ENCODE data around the gene DAZAP1.
A peak's percentile ranks its signal among the peaks of the same experiment; 100 is the strongest.
"Not testable (repeated sequence)": the region's sequence is repeated elsewhere in the genome, so short reads cannot be mapped to it uniquely, and the experiment has no call there.

Gene DAZAP1

DNA sequence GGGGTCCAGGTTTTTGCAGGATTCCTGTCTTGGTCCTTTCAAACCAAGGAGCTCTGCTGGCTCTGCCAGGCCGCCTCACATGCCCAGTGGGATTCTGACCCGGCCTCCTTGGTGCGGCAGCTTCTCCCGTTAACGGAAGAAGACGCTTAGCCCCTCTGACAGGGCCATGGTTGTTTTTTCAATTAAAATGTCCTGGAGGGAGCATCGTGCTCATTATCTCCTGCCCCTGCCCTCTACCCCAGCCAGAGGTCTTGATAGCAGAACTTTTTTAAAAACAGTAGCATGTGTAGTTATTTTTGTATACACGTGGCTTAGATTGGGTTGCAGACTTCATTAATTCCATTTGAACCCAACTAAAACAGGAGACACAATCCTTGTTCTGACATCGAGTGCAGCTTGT is 19.4 kb downstream of the DAZAP1 start:
- no peak for DNase-seq

DNA sequence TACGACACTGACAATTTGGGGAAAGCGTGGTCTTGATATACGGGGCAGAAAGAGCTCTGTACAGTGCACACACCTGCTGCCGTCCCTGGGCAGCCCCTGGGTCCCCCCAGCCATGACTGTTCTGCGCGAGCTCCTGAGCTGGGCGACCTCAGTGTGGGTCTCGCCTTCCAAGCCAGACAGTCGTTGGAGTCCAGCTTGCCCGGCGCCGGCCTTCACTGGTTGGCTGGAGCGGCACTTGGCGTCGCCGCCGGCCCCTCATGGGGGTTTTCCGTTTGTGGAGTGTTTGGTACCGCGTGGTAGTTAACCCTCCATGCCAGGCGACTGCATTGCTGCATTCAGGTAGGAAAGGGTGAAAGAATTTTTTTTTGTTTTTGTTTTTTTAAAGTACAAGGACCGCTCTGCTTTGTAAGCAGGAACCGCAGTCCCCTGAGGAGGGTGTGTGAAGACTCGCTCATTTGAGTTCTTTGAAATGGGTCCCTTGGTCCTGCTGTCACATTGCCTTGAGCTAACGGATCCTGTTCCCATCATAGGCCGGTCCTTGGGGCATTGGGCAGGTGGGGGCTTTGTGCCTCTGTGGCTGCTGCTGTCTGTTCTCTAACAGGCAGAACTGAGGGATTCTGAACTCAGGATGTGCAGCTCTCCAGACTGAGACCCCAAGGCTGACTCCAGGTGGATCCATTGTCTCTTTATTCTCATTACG is 20.0 kb downstream of the DAZAP1 start:
- no peak for DNase-seq

DNA sequence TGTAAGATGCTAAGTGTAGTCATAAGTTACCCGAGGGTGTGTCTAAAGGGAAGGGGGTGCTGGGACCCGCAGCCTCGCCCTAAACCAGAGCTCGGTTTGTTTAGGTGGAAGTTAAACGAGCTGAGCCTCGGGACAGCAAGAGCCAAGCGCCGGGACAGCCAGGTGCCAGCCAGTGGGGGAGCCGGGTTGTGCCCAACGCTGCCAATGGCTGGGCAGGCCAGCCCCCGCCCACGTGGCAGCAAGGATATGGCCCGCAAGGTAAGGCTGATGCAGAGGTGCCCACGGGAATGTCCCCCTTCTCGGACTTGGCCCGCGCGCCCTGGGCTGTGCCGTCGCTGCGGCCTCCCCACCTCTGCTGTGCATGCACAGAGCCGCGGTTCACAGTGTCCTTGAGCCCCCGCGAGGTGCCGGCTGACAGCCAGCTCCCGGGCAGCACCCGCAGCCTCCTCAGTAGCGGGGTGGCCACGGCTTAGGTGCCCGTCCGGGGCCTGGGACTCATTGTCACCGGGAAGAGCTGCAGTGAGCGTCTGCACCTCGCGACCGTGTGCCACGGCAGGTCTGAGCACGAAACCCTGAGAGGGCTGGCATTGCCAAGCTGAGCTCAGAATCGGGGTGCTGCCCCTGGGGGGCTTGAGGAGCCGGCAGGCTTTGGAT is 21.5 kb downstream of the DAZAP1 start:
- DNase-seq = no peak

DNA sequence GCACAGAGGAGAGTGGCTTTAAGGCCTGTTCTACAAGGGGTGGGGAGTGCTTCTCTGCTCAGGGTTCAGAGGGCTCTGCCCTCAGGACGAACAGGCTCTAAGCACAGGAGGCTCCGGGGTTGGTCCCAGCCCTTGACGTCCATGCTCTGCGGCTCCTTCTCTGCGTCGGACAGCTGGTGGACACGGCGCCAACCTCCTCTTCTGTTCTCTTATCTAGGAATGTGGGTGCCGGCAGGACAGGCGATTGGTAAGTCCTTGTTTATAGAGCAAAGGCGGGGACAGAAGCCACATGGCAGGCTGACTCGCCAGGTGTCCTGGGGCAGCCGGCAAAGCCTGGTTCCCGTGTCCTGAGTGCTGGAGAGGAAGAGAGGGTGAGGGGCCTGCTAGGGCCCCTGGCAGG is 22.4 kb downstream of the DAZAP1 start:
- DNase-seq = no peak

DNA sequence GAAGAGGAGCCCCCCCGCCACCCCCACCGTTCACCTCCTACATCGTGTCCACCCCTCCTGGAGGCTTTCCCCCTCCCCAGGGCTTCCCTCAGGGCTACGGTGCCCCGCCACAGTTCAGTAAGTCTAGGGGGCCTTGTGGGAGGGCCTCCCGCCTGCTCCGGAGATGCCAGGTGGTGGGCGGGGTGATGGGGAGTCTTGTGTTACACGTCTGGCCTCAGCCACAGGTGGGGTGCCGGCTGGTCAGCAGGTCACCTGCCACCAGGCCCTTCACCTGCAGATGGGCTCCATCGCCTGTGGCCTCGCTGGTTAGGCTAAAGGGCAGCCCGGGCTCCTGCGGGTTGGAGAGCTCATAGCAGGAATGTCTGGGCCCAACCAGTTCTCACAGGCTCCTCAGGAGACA is 22.9 kb downstream of the DAZAP1 start:
- DNase-seq = no peak

DNA sequence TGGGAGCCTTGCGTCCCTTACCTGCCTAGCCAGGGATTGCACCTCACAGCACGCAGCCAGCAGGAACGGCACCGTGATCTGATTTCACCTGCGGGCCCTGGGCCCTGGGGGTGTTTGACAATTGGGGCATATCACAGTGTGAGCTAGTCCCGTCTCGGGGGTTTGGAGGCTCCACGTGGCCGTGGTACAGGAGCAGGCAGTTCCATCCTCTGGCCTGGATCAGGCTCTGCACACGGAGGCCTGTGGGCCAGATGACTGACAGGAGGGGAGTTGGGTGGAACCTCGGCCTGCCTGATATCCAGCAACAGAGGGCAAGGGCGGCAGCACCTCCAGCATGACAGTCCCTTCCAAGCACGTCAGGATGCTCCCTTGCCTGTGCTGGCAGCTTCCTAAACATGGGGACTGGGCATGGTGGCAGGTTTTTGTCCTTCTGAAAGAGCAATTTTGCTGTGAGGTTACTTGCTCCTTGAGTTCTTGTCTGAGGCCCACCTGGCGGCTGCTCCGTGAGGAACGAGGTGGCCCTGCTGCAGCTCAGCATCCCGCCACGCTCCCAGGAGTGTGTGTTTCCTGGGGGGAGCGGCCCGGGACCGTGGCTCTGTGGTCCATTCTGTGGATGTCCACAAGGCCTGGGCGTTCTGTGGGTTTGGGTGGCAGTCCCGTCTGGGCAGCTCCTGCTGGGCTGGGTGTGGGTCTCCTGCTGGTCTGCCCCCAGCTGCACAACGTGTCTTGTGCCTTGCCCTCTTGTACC is 24.5 kb downstream of the DAZAP1 start:
- no peak for DNase-seq

DNA sequence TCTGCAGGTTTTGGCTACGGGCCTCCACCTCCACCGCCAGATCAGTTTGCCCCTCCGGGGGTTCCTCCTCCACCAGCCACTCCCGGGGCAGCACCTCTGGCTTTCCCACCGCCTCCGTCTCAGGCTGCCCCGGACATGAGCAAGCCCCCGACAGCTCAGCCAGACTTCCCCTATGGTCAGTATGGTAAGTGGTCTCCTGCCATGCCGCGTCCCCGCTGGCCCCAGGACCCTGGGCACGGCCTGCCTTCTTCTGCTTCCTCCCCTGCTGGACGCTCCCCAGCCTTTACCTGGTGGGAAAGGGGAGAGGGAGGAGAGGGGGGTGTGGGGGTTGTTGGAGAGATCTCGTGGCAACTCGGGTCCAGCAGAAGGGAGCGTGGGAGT is 25.1 kb downstream of the DAZAP1 start:
- no peak for DNase-seq

DNA sequence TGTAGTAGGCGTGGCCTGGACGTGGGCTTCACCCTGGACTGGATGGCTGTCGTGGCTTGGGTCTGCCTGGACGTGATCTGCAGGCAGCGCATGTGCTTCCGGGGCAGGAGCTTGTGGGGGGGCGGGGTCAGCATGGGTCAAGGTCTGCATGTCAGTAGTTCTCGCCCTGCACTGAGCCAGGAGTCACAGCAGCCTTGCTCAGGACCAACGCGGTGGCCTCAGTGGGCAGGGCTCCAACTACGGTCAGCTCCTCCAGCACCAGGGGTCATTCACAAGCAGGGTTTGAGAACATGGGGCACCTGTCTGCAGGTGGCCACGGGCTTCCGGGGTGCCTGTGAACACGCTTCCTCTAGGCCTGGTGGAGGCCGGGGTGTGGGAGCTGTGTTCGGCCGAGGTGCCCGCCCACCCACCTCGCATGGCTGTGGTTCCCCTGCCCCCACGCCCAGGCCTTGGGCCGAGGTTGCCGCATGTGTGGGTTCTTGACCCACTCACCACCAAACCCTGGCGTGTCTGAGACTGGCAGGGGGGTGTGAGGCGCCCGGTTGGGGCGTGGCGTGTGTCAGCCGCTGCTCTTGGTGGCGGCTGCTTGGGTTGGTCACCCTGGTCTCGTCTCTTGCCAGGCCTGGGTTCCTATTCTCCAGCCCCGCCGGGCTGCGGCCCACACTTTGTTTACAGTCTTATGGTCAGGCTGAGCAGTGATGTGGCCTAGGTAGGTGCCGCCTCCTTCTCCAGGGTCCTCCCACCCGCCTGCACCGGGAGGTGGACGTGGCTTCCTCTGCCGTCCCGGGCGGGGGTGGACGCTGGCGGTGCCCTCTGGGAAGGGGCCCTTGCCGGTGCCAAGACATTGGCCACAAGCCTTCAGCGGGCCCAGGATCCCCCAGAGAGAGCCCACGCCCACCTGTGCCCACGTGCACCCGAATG is 26.0 kb downstream of the DAZAP1 start:
- no peak for DNase-seq

DNA sequence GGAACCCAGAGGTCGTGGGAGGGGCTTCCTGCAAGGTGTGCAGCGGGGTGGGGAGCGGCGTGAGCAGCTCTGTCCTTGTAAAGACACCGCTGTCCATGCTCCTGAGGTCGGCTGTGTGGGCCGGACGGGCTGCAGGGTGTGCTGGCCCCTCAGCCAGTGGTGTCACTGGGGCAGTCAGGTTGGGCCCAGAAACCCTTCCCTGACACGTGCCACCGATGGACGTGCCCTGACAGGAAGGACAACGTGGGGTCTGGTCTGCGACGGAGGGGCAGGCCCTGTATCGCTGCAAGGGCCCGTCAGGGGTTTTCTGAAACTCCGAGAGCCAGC is 26.6 kb downstream of the DAZAP1 start:
- DNase-seq = no peak

DNA sequence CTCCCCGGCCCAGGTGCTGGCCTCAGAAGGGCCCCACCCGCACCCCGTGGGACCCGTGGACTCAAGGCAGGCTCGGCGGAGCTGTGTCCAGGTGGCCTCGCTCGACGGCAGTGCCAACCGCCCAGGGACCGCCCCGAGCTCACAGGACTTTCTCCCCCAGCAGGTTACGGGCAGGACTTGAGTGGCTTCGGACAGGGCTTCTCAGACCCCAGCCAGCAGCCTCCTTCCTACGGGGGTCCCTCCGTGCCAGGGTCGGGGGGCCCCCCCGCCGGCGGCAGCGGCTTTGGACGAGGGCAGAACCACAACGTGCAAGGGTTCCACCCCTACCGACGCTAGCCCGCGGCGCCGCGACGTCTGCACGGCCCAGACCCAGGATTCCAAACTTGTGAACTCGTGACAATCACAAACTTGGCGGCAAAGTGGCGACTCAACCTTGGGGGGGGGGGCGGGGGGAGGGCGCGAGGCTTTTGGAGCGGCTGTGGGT is 27.2 kb downstream of the DAZAP1 start:
- no peak for DNase-seq

DNA sequence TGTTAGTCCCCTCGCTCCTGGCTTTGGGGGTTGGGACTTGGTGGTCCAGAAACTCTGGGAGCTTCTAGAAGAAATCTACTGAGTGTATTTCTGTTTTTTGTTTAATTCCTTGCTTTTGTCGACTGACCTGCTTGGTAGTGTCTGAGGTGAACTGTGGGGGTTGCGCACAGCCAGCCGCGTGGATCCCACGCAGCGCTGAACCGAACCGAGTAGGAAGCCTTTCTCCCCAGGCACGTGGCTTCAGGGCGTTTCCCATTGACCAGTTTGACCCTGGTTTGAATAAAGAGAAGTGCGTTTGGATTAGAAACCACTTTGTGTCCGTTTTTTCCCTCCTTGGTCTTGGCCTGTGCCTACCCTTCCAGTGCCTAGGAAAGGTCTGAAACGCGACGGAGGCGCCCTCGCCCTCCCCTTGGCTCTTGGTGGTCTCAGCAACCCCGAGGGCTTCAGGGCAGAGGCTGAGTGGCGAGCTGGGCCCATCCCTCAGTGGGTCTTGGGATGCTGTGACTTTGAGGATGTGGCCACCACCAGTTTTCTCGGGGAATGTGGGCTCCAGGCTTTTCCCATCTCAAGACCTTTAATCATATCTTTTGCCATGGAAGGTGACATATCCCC is 28.1 kb downstream of the DAZAP1 start:
- no peak for DNase-seq

DNA sequence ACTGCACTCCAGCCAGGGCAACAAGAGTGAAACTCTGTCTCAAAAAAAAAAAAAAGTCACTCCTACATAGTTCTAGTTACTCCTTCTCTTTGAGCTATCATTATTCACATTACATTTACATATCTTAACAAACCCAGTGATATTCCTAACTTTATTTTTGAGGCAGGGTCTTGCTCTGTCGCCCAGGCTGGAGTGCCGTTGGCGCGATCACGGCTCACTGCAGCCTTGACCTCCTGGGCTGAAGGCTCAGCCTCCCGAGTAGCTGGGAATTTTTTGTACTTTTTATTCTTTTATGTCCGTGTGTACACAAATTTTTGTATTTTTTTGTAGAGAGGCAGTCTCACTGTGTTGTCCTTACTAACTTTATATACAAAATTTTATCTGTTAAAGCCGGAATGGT is 30.2 kb downstream of the DAZAP1 start:
- DNase-seq = no peak

DNA sequence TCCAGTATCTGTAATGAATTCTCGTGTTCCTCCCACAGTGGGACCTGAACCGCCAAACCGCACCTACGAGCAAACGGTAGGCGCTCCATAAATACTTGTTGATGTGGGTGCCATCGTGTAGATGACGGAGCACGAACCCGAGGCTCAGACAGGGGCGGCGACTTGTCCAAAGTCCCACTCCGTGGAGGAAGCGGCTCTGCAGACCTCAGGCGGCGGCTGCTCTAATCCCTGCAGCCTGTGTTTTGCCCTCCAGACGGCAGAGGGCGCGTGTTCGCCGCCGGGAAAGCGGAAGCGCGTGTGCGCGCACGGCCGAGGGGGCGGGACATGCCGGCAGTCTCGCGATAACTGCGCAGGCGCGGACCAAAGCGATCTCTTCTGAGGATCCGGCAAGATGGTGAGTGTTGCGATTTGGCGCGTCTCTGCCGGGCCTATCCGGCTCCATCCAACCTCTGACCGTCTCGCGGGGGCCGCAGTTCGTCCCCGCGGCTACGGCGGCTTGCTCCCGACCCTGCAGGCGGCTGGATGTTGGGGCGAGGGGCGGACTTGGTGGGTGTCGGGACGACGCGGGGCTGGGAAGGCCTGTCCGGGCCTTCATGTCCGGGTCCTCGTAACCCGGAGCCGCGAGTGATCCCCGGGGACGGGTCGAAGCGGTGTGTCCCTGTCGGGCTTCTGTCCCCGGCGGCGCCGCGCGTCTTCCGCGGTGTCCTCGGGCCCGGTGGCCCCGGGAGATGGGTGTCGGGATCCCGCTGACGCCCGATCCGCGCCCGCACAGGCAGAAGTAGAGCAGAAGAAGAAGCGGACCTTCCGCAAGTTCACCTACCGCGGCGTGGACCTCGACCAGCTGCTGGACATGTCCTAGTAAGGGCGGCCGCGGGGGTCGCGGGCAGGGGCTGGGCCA is 30.9 kb downstream of the DAZAP1 start, which contains the start of gene RPS15:
Gene RPS15, plus strand, starts transcription at position 362 of the 898 bp plus-strand sequence. Its CDS starts 30 bp downstream, at position 392.
- DNase-seq = peak; percentile 47

DNA sequence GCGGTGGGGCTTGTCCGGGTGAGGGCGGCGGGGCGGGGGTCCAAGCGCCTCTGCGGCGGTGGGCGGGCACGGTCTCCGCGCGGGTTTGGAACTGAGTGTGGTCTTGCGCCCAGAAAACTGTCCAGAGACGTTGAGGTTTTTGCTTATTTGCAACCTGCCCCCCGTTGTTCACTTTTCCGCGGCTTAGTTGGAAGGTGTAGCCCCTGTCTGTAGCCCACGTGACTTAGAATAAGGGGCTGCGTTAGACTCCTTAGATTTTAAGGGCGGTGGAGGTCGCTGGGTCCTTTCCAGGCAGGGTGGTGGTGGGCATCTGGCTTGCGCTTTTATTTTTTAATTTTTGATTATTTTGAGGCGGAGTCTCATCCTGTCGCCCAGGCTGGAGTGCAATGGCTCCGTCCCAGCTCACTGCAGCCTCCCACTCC is 31.6 kb downstream of the DAZAP1 start:
- no peak for DNase-seq

DNA sequence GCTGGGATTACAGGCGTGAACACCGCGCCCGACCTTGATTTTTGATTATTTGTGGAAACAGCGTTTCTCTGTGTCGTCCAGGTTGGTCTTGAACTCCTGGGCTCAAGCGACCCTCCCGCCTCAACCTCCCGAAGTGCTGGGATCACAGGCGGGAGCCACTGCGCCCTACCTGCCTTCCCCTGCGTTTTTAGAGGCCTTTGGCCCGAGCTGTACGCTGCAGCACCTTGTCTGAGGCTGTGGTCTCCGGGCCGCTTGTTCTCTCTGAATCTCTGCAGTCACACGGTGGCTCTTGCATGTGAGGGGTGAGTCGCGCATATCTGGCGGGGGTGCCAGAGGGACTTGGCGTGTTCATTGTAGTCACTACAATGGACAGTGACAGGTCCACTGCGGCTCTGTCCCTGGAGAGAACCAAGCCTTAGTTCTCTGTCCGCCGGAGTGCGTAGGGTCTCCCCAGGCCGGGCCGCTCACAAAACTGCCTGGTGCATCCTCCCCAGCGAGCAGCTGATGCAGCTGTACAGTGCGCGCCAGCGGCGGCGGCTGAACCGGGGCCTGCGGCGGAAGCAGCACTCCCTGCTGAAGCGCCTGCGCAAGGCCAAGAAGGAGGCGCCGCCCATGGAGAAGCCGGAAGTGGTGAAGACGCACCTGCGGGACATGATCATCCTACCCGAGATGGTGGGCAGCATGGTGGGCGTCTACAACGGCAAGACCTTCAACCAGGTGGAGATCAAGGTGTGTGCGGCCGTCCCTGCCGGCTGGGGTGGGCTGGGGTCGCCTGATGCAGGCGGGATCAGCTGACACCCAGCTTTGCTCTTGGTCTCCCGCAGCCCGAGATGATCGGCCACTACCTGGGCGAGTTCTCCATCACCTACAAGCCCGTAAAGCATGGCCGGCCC is 32.4 kb downstream of the DAZAP1 start:
- DNase-seq = not testable (repeated sequence)

DNA sequence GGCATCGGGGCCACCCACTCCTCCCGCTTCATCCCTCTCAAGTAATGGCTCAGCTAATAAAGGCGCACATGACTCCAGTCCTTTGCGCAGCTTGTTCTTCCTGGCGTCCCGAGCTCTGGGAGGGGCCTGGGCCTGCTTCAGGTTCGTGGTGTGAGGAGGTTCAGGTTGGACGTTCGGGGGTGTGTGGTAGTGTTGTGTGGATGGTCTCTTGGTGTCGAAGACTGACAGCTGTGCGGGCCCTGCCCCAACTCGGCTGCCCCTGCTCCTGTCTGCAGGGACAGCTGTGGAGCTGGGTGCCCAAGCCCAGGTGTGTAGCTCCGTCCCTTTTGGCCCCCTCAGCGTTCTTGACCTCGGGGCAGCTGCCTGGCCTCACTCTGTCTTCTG is 33.0 kb downstream of the DAZAP1 start:
- no peak for DNase-seq

DNA sequence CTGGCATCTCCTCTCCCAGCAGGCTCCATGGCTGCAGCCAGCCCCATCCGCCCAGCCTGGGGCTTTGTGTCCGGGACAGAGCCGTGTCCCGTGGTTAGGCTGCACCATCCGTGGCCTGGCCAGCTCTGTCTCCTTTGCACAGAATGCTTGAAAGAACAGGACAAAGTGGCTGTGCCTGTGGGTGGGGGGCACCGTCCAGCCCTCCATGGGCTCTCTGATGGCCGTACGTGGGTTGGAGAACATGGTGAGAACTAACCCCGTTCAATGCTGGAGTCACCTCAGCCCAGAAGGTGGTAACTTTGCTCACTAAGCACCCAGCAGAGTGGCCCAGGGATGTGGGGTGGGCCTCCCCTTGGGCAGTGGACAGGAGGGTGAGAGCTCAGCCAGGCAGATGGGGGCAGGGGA is 33.6 kb downstream of the DAZAP1 start:
- DNase-seq = no peak

DNA sequence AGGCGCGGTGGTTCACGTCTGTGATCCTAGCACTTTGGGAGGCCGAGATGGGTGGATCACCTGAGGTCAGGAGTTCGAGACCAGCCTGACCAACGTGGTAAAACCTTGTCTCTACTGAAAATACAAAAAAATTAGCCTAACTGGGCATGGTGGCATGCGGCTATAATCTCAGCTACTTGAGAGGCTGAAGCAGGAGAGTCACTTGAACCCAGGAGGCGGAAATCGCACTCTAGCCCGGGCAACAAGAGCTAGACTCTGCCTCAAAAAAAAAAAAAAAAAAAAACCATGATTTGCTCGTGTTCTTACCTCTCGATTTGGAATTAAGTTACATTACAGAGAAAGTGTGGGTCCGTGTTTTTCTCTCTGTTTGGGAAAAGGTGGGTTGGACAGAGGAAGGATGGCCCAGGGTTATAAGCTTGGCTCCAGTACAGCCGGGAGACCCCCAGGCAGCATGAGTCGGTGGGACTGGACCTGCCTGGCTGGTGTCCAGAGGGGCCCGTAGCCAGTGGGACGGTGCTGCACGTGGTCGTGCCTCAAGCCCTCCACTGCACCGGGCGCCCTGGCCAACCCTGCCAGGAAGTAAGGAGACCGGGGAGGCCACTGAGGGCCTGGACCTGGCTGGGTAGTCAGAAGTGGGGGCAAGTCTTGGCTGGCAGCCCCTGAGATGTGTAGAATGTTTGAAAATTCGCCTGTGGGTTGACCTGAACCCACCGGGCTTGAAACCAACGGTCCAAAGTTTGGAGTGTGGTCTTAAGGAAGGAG is 34.5 kb downstream of the DAZAP1 start:
- no peak for DNase-seq

DNA sequence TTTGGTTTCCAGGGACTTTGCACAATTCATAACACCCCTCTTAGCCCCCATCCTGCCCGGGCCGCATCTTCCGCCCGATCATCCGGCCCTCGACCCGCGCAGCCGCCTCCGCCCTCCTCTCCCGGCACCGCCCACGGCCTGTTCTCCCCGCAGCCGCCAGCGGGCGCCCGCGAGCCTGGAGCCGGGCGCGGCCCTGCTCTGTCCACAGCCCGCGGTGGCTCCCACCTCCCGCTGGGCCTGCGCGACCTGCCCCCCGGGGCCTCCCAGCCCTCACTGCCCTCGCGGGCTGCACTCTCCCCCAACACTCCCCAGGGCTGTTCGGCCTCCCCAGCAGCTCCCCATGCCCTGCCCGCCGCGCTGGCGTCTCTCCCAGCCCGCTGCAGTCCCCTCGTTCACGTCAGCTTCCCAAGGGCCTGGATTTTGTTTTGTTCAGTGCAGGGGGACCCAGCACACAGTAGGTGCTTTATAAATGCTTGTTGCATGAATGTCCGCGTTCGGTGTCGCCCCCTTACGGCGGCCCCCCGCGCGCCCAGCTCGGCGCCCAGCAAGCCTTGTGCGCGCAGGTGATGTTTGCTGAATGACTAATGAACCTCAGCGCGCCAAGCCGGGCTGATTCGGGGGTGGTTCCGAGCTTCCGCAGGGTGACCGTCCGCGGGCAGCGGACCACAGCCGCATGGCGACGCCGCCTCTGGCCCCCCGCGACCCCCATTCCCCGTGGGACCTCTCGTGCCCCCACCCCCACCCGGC is 38.0 kb downstream of the DAZAP1 start:
- peak; percentile 5 for DNase-seq
